Activated CD4-positive, CD25-positive, alpha-beta regulatory T cell treated with anti-CD3 and anti-CD28 coated beads, Interleukin-2, amount 50 U/mL, for 72 hours (primary cell): Measurements from ENCODE around the gene CYB5RL.

Source experiments
- DNase-seq: peaks from one replicate; pipeline ENCODE4 v3.0.0; 2021

The CYB5RL gene

GRCh38 chr1:54157401-54157800 lies 42.4 kb downstream of the CYB5RL start:
- DNase-seq, result no peak

- DNase-seq, result no peak
Measured at GRCh38 chr1:54156986-54157385, 42.8 kb downstream of the CYB5RL start.

GRCh38 chr1:54156201-54156600 lies 43.6 kb downstream of the CYB5RL start:
- no peak for DNase-seq

GRCh38 chr1:54153535-54154439 lies 46.0 kb downstream of the CYB5RL start:
- DNase-seq, result no peak

- DNase-seq, result no peak
Measured at GRCh38 chr1:54152696-54153095, 47.1 kb downstream of the CYB5RL start, which contains the start of gene CDCP2. CDCP2 (minus strand) TSS chr1:54153000; CDS start chr1:54152922, 78 bp downstream.

- DNase-seq, result no peak
Measured at GRCh38 chr1:54151013-54151412, 48.8 kb downstream of the CYB5RL start.
